ENCODE results near the gene UBE2L3. TPM values are rescaled to one million over a fixed set of nuclear protein-coding genes. Genes with fewer than 3 reads are reported as not detected.

UBE2L3 gene
- total and polyA plus RNA-seq, 2 of the 8 experiments (the other 6 are each of a cell fraction or from before 2014, with no cell fraction given): 63.5 to 90.0 TPM

GRCh38 chr22:21657360-21658032, 90.0 kb downstream of the UBE2L3 start (continued):
- 0 out of 2 replicates have a peak, but pooled peaks have one; percentile 11 for TF ChIP-seq TCF12 (IDR thresholded peaks at IDR 0.05; ENCODE audit: low read depth, low read length)
- TF ChIP-seq MAFK (IDR thresholded peaks at IDR 0.05; ENCODE audit: low read depth, low read length): no peak
- no peak for TF ChIP-seq TAF7 (optimal IDR thresholded peaks at IDR 0.05; ENCODE audit: borderline replicate concordance, low read depth, low read length)
- TF ChIP-seq ZNF274 (IDR thresholded peaks at IDR 0.05; ENCODE audit: borderline replicate concordance, extremely low read depth, low read length): no peak
- TF ChIP-seq RBBP5 (IDR thresholded peaks at IDR 0.05; ENCODE audit: borderline replicate concordance, low read depth, low read length): peak; percentile 65; the same call in 1 of the 2 replicates
- no peak for TF ChIP-seq SP2 (IDR thresholded peaks at IDR 0.05; ENCODE audit: low read length)
- TF ChIP-seq RAD21 (IDR thresholded peaks at IDR 0.05 in 1 of 2, conservative IDR thresholded peaks at IDR 0.05 in 1 of 2; ENCODE audit: low read depth in 2 of 2, low read length in 2 of 2): no peak
- no peak for TF ChIP-seq KDM4A (IDR thresholded peaks at IDR 0.05; ENCODE audit: low read depth, low read length, severe bottlenecking)
- TF ChIP-seq POLR2A (IDR thresholded peaks at IDR 0.05; ENCODE audit: control extremely low read depth in 1 of 2, low read depth in 2 of 2, low read length in 2 of 2): peak in 1 of 2 experiments; percentile 80; a peak in 2 of 3 replicates
- TF ChIP-seq MAX (IDR thresholded peaks at IDR 0.05): peak; percentile 48; the same call in 1 of the 2 replicates
- TF ChIP-seq ATF3 (IDR thresholded peaks at IDR 0.05; ENCODE audit: insufficient read depth, low read depth, low read length): no peak
- no peak for TF ChIP-seq SAP30 (IDR thresholded peaks at IDR 0.05; ENCODE audit: insufficient read depth, insufficient replicate concordance, low read length)
- peak; percentile 73 for TF ChIP-seq ASH2L (IDR thresholded peaks at IDR 0.05; ENCODE audit: low read length)
- no peak; the same call in 1 of the 2 replicates for TF ChIP-seq KDM1A (IDR thresholded peaks at IDR 0.05; ENCODE audit: borderline replicate concordance, low read length)
- TF ChIP-seq SUZ12 (IDR thresholded peaks at IDR 0.05; ENCODE audit: low read length): peak; percentile 41; the same call in 1 of the 2 replicates
- no peak for TF ChIP-seq USF2 (IDR thresholded peaks at IDR 0.05; ENCODE audit: low read length)
- no peak for TF ChIP-seq EP300 (IDR thresholded peaks at IDR 0.05; ENCODE audit: borderline replicate concordance in 1 of 2, low read depth in 2 of 2, low read length in 2 of 2)
- peak; percentile 90 for TF ChIP-seq BACH1 (IDR thresholded peaks at IDR 0.05; ENCODE audit: low read length)
- TF ChIP-seq BCL11A (IDR thresholded peaks at IDR 0.05; ENCODE audit: low read depth in 2 of 2, low read length in 2 of 2): no peak
- TF ChIP-seq POLR2AphosphoS5 (IDR thresholded peaks at IDR 0.05; ENCODE audit: low read depth, low read length): peak; percentile 42
- peak; percentile 47 to 96; a peak in 3 of 4 replicates for TF ChIP-seq HDAC2 (IDR thresholded peaks at IDR 0.05; ENCODE audit: borderline replicate concordance in 1 of 2, low read depth in 2 of 2, low read length in 2 of 2)
